ENCODE results near the gene HAS3.
"Not testable (repeated sequence)": the region's sequence is repeated elsewhere in the genome, so short reads cannot be mapped to it uniquely, and the experiment has no call there.

The HAS3 gene

DNA sequence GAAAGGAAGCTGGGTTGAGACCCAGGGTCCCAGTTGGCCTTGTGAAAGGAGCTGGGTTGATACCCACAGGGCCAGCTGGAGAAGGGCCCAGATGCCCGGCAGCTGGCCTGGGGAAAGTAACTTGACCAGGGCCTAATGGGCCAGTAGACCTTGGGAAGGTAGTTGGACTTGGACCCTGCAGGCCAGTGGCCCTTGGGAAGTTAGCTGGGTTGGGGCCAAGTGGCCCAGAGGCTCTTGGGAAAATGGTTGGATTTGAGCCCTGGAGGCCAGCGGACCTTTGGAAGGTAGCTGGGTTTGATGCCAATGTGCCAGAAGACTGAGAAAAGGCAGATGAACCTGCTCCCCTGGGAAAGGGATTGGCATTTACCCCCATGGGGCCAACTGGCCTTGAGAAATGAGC is 13.5 kb downstream of the HAS3 start:
- DNase-seq: no peak

GRCh38 chr16:69119536-69119935 is 14.1 kb downstream of the HAS3 start:
- no peak for DNase-seq

- no peak for DNase-seq
Measured at GRCh38 chr16:69120096-69120664, 14.7 kb downstream of the HAS3 start.

DNA sequence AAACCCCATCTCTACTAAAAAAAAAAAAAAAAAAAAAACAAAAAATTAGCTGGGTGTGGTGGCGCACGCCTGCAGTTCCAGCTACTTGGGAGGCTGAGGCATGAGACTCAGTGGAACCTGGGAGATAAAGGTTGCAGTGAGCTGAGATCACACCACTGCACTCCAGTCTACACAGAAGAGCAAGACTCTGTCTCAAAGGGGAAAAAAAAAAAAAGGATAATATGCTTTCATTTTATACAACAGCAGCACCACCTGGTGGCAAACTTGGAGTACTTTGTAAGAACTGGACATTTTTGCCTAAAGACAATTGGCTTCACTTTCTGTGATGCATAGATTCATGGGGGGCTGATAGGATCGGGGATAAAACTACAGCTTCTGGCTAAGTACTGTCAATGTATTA is 18.5 kb downstream of the HAS3 start:
- peak; percentile 57 for DNase-seq

GRCh38 chr16:69124406-69124805 is 19.0 kb downstream of the HAS3 start:
- DNase-seq: not testable (repeated sequence)

GRCh38 chr16:69124961-69125360 is 19.5 kb downstream of the HAS3 start:
- DNase-seq: not testable (repeated sequence)

- DNase-seq: no peak
Measured at GRCh38 chr16:69126221-69126620, 20.8 kb downstream of the HAS3 start.

- DNase-seq: not testable (repeated sequence)
Measured at GRCh38 chr16:69126801-69127200, 21.3 kb downstream of the HAS3 start.

GRCh38 chr16:69127966-69128510 is 22.6 kb downstream of the HAS3 start:
- no peak for DNase-seq

DNA sequence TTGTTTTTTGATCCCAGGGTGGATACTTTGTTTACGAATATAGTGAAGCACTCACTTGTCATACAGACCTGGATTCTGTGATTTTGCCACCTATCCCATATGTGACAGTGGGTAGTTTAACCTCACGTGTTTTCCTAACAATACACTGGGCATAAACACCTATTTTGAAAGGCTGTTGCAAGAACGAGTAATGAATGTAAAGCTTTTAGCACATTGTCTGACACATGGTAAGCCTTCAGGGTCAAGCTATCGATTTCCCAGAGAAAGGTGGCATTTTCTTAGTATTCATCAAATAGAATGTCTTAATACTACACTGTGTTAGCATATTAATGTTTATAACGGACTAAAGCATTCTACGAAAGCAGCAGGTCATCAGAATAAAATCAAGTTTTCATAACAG is 25.0 kb downstream of the HAS3 start:
- DNase-seq: no peak

GRCh38 chr16:69131167-69131838 is 25.9 kb downstream of the HAS3 start:
- DNase-seq: peak; percentile 54

DNA sequence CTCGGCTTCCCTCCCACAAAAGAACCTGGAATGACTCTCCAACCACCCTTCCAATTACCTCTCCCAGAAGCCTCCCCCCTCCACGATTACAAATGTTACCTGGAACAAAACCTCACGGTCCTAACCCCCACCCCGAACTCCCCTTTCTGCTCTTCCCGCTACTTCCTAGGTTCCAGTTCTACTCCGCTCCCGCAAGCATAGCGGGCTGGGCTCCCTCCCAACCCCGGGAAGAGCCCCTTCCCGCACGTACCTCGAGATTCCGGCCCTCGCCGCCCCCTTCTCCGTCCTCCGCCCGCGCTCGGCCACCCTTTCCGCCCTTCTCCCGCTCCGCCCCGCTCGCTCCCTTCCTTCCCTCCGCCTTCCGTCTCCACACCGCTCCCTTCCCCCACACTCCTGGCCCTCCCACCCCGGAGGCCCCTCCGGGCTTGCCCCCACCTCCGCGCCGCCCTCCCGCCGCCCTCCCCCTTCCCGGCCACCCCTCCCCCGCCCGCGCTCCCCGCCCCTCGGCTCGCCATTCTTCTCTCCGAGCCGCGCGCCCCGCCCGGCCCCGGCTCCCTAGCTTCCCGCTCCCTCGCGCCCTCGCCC is 26.5 kb downstream of the HAS3 start:
- peak; percentile 92 for DNase-seq

DNA sequence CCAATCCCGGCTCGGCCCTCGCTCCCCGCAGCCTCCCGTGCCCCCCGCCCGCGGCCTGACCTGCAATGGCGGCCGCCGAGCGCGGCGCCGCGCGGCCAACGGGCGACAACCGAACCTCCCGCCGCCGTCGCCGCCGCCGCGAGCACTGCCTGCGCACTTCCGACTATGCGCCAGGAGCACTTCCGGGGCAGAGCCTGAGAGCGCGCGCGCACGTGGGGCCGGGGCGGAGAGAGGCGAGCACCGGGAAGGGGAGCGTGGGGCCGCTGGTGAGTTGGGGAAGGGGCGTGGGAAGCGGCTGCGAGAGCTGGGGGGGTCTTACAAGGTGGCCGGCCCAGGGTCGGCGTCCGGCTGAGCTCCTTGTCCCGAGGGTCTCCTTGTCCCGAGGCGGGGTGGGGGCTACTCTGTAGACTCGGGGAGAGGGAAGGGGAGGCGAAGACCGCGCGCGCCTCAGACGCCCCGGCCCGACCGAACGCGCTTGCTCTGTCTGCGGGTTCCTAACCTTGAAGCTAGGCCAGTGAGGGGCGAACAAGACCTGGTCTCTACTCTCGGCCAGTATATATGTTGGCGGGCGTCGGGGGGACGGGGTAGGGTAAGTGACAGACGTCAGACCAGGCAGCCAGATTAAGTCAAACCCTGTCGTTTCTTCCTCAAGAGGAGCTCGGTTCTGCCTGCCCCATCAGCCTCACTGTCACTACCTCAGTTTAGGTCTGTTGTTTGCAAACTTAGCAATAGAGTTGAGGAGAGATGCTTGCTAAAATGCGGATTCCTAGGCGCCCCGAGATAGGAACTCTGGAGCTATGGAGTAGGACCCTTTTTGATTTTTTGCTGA is 27.2 kb downstream of the HAS3 start, which contains the start of the genes CHTF8 and UTP4:
Gene CHTF8, minus strand, starts transcription at position 165 of the 829 bp plus-strand sequence. CDS start 11,130 bp downstream, outside the sequence.
Gene UTP4, plus strand, starts transcription at position 226 of the 829 bp plus-strand sequence. CDS start 811 bp downstream, outside the sequence.
- peak; percentile 92 for DNase-seq

DNA sequence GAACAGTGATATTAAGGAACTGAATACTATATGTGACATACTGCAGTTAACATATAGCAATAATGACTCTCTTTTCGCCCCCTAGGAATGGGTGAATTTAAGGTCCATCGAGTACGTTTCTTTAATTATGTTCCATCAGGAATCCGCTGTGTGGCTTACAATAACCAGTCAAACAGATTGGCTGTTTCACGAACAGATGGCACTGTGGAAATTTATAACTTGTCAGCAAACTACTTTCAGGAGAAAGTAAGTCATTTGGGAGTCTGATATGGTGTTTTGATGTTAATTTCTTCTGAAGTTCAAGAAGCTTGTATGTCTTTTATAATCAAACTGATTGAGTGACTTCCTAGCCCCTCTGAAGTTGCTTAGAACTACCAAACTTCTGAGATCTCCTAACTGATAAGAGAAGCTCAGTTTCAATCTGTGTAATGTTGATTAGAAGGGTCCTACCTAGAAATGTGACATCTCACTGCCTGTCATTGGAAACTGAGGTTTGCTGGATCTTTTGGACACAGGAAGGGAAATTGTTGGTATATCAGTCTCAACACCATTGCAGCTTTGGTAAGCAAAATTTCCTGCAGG is 28.0 kb downstream of the HAS3 start:
- DNase-seq: no peak

DNA sequence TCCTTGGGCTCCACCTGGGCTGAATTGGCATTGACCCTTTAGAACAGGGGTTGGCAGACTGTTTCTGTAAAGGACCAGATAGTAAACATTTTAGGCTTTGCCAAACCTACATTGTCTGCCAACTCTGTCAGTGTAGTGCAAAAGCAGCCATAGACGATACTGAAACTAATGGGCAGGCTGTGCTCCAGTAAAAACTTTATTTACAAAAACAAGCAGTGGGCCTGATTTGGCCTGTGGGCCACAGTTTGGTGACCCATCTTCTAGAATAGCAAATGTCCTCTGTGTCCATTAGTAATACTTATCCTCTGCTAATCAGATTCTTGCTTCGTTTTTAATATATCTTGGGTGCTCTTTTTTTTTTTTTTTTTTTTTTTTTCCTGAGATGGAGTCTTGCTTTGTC is 33.2 kb downstream of the HAS3 start:
- no peak for DNase-seq

- DNase-seq: not testable (repeated sequence)
Measured at GRCh38 chr16:69139464-69139863, 34.0 kb downstream of the HAS3 start.

- no peak for DNase-seq
Measured at GRCh38 chr16:69141014-69141413, 35.6 kb downstream of the HAS3 start.

DNA sequence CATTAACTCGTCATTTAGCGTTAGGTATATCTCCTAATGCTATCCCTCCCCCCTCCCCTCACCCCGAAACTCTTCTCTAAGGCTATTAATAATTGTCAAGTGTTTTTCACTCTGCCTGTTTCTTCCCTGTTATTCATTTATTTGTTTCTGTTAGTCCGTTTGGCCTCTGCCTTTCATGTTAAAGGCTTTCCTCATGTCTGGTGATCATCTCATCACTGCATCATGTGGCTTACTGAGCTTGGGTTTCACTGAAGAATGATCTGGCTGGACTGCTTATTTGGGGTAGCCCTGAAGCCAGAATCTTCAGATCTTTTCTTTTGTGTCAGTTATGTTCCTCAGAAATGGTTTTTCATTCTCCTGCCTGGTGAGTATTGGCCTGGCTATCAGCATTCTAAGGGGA is 36.5 kb downstream of the HAS3 start:
- DNase-seq: no peak

GRCh38 chr16:69143116-69143515 is 37.7 kb downstream of the HAS3 start:
- no peak for DNase-seq

DNA sequence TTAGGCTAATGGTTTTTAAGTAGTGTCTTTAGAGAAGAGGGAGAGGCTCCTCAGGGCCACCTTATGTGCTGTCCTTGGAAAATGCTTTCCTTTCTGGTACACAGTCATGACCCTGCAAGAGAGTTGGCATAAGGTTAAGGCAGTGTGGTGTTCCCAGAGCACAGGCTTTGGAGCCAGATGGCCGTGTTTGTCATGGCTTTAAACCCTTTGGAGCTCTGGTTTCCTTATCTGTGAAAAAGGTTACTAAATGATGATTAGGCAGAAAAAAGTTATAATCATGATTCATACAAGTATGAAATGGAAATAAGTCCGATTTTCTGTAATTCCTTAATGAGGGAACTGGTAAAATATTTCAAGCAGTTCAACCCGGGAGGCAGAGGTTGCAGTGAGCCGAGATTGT is 40.2 kb downstream of the HAS3 start:
- DNase-seq: no peak

GRCh38 chr16:69149621-69150020 is 44.2 kb downstream of the HAS3 start:
- not testable (repeated sequence) for DNase-seq

DNA sequence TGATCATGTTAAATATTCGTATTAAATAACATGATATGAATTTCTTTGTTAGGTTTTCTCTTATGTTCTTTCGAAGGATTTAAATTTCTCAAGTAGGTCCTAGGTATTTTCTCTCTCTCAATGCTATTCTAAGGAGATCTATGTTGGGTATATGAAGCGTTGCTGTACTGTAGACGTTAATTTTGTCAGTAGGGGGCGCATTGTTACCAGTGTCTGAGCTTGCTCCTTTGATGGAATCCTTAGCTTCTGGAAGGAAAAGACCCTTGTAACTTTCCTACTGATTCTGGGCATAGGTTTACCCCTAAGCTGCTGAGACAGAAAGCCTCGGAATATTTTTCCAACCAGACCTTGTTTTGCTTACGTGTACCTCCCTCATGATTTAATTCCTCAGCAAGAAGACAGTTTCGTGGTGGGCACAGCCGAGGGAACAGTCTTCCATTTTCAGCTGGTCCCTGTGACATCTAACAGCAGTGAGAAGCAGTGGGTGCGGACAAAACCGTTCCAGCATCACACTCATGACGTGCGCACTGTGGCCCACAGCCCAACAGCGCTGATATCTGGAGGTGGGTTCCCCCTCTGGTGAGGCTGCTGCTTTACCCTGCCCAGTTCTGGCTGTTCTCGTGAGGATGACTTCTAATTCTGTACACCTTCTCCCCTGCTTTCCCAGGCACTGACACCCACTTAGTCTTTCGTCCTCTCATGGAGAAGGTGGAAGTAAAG is 44.9 kb downstream of the HAS3 start:
- peak; percentile 77 for DNase-seq

All from femur (tissue), 1 donor.